ENCODE results near the gene PGAP6. TPM values are rescaled to one million over a fixed set of nuclear protein-coding genes. Genes with fewer than 3 reads are reported as not detected.

The PGAP6 gene
- total RNA-seq, 1 donor from 2014 or later: 47.6 TPM

DNA sequence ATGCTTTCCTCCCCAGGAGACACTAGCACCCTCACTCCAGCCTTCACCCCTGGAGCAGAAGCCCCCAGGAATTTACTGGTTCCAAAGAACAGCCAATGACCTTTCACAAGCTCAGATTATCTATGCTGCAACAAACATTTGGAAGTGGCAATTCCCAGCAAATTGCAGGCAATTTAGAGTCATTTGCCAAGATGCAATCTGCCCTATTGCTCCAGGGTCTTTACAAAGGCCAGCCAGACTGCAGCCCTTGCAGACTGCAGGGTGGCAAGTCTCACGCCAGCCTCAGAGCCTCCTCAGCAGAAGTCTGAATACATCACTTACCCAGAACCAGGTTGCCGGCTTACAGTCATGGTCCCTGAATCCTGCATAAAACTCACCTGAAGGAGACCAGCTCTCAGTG lies 51.0 kb downstream of the PGAP6 start:
- H3K27me3 ChIP-seq: no peaks in the 10 kb centered on the region
- no peak for TF ChIP-seq CTCF (IDR thresholded peaks at IDR 0.05)

DNA sequence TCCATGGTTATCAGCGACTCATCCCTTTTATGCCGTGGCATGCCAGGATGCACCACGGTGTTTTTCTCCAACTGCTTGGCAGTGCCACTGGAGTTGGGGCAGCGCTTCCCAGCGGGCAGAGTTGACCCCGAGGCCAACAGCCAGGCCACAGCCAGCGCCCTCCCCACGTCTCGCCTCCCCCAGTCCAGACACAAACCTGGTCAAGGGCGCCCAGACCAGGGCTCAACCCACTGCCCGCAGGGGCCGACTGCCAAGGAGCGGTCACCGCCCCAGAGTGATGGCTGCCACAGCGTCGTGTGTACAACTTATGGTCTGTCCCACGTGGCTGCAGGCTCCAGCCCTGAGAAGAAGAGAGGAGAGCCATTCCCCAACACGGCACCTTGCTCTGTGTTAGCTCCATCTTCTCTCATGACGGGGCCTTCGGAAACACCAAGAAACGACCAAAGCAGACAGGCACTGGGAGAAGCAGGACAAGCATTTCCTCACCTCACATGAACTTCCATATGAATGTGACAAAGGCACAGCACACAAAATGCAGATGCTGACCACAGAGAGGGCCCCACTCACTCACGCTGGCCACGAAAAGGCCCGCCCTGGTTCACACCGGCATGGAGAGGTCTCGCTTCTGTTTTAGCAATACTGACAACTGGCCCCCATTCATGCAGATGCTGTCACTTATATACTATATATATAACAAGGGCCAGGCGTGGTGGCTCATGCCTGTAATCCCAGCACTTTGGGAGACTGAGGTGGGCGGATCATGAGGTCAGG lies 56.2 kb downstream of the PGAP6 start:
- H3K36me3 ChIP-seq: no peaks in the 10 kb centered on the region
- no peaks in the 10 kb centered on the region for H3K27me3 ChIP-seq
- H3K27ac ChIP-seq: no peak overlapping the region
- intact Hi-C loops (cut with DNase I): no loop called here
- H3K4me3 ChIP-seq: no peak overlapping the region
- no peak for TF ChIP-seq CTCF (IDR thresholded peaks at IDR 0.05)
- H3K4me1 ChIP-seq: peaks cover 0 to 7% of the 10 kb centered on the region in 2 donors
- DNase-seq (ENCODE audit: low spot score in 2 of 2): no peak
- H3K9me3 ChIP-seq: no peaks in the 10 kb centered on the region

More for the DNA sequence above, 51.0 kb downstream of the PGAP6 start:
- Histone ChIP-seq H3K36me3 (no peaks in the 10 kb centered on the region), H3K4me3 (no peak overlapping the region), H3K27ac (no peak overlapping the region), H3K4me1 (peaks cover 0 to 7% of the 10 kb centered on the region in 2 donors), H3K9me3 (no peaks in the 10 kb centered on the region)
- intact Hi-C loops (cut with DNase I): no loop called here
- DNase-seq (ENCODE audit: low spot score in 2 of 2): no peak

- Histone ChIP-seq H3K36me3 (no peaks in the 10 kb centered on the region), H3K9me3 (no peaks in the 10 kb centered on the region), H3K4me3 (peak overlapping the region in 1 of 2 donors; percentile 19), H3K4me1 (peaks cover 0 to 7% of the 10 kb centered on the region in 2 donors), H3K27me3 (no peaks in the 10 kb centered on the region), H3K27ac (no peak overlapping the region)
- DNase-seq (ENCODE audit: low spot score in 2 of 2): no peak
- intact Hi-C loops (cut with DNase I): no loop called here
- TF ChIP-seq CTCF (IDR thresholded peaks at IDR 0.05): no peak
These were observed 57.1 kb downstream of the PGAP6 start for GRCh38 chr16:324451-325334.

DNA sequence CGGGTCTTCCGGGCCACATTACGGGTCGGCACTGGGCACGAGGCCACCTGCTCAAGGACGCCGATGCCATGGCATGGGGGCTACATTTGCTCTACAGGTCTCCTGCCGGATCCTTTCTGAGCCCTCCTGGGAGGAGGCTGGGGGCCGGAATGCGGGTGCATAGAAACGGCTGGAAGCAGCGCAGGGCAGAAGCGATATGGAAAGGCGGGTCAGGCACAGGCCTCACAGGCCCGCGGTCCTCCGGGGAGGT lies 57.7 kb downstream of the PGAP6 start:
- Histone ChIP-seq H3K27me3 (no peaks in the 10 kb centered on the region), H3K27ac (no peak overlapping the region), H3K4me3 (no peak overlapping the region), H3K36me3 (peaks cover 0 to 3% of the 10 kb centered on the region in 2 donors), H3K9me3 (no peaks in the 10 kb centered on the region), H3K4me1 (peaks cover 0 to 7% of the 10 kb centered on the region in 2 donors)
- no peak for TF ChIP-seq CTCF (IDR thresholded peaks at IDR 0.05)
- no peak for DNase-seq (ENCODE audit: low spot score in 2 of 2)
- intact Hi-C loops (cut with DNase I): no loop called here

DNA sequence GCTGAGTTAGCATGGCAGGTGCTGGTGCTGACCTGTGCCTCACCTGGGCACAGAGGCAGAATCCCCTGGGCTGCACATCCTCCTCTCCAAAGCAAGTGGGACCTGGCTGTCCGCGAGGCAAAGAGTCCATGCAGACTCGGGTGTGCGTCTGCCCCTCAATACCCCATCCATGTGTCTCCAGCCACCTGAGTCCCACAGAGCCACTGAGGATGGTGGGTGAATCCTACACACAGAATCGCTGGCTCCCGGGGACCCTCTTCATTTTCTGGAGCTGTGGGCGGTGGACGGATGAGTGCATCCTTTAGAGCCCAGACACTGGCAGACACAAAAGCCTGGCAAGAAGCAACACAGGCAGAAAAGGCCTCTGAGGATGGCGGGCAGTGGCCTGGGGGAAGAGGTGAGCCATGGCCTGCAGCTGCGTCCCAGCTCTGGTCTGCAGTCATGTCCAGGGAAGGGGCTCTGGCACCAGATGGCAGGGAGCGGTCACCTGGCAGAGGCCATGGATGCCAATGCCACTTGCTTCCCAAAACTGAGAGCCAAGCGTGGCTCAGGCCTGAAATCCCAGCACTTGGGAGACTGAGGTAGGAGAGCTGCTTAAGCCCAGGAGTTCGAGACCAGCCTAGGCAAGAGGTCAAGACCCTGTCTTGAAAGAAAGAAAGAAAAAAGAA lies 59.2 kb downstream of the PGAP6 start:
- Histone ChIP-seq H3K27ac (no peak overlapping the region), H3K4me1 (peaks cover 0 to 3% of the 10 kb centered on the region in 2 donors), H3K4me3 (no peak overlapping the region), H3K9me3 (no peaks in the 10 kb centered on the region), H3K27me3 (no peaks in the 10 kb centered on the region), H3K36me3 (peaks cover 7 to 12% of the 10 kb centered on the region in 2 donors)
- TF ChIP-seq CTCF (IDR thresholded peaks at IDR 0.05): no peak
- intact Hi-C loops (cut with DNase I): no loop called here
- DNase-seq (ENCODE audit: low spot score in 2 of 2): no peak

Measured in ascending aorta (tissue), 2 donors.